ENCODE data around the gene PTPRF.
"Not testable (repeated sequence)": the region's sequence is repeated elsewhere in the genome, so short reads cannot be mapped to it uniquely, and the experiment has no call there.

The PTPRF gene

GRCh38 chr1:43493661-43494450, 36.8 kb upstream of the PTPRF start:
- TF ChIP-seq CTCF (IDR thresholded peaks at IDR 0.05; ENCODE audit: low read depth, low read length, poor library complexity, severe bottlenecking): no peak
- TF ChIP-seq EZH2phosphoT487 (IDR thresholded peaks at IDR 0.05; ENCODE audit: borderline replicate concordance, low read length): no peak
- Histone ChIP-seq H3K9me3 (ENCODE audit: control insufficient read depth, insufficient read depth, low read length) (no peaks in the 10 kb centered on the region), H4K20me1 (ENCODE audit: control insufficient read depth, insufficient read depth, low read depth, low read length) (no peaks in the 10 kb centered on the region), H3K27ac (ENCODE audit: low read depth, low read length) (no peak overlapping the region), H3K36me3 (ENCODE audit: control insufficient read depth, low read length) (no peaks in the 10 kb centered on the region), H3K4me1 (ENCODE audit: control insufficient read depth, low read length) (no peaks in the 10 kb centered on the region), H3K27me3 (ENCODE audit: control insufficient read depth, low read length) (no peaks in the 10 kb centered on the region), H3F3A (ENCODE audit: control insufficient read depth, insufficient read depth) (no peaks in the 10 kb centered on the region), H3K79me2 (ENCODE audit: control insufficient read depth, low read length) (no peaks in the 10 kb centered on the region), H3K9me2 (replicated peaks; ENCODE audit: control insufficient read depth, low read length) (no peaks in the 10 kb centered on the region), H3K4me3 (ENCODE audit: low read length) (no peak overlapping the region), H3K4me2 (ENCODE audit: low read length) (no peak overlapping the region)

- H3K9me2 ChIP-seq (replicated peaks; ENCODE audit: control insufficient read depth, low read length): no peaks in the 10 kb centered on the region
- no peak overlapping the region for H3K4me3 ChIP-seq (ENCODE audit: low read length)
- H3K27me3 ChIP-seq (ENCODE audit: control insufficient read depth, low read length): no peaks in the 10 kb centered on the region
- H3K4me1 ChIP-seq (ENCODE audit: control insufficient read depth, low read length): no peaks in the 10 kb centered on the region
- no peaks in the 10 kb centered on the region for H3K36me3 ChIP-seq (ENCODE audit: control insufficient read depth, low read length)
- H3K27ac ChIP-seq (ENCODE audit: low read depth, low read length): no peak overlapping the region
- TF ChIP-seq CTCF (IDR thresholded peaks at IDR 0.05; ENCODE audit: low read depth, low read length, poor library complexity, severe bottlenecking) (no peak), EZH2phosphoT487 (IDR thresholded peaks at IDR 0.05; ENCODE audit: borderline replicate concordance, low read length) (no peak)
- no peaks in the 10 kb centered on the region for H3K9me3 ChIP-seq (ENCODE audit: control insufficient read depth, insufficient read depth, low read length)
- H3K79me2 ChIP-seq (ENCODE audit: control insufficient read depth, low read length): no peaks in the 10 kb centered on the region
- no peaks in the 10 kb centered on the region for H3F3A ChIP-seq (ENCODE audit: control insufficient read depth, insufficient read depth)
- H4K20me1 ChIP-seq (ENCODE audit: control insufficient read depth, insufficient read depth, low read depth, low read length): no peaks in the 10 kb centered on the region
- no peak overlapping the region for H3K4me2 ChIP-seq (ENCODE audit: low read length)
These were observed 35.5 kb upstream of the PTPRF start for GRCh38 chr1:43495204-43495603.

- H3K4me2 ChIP-seq (ENCODE audit: low read length): no peak overlapping the region
- H3K27ac ChIP-seq (ENCODE audit: low read depth, low read length): no peak overlapping the region
- no peaks in the 10 kb centered on the region for H3K27me3 ChIP-seq (ENCODE audit: control insufficient read depth, low read length)
- no peaks in the 10 kb centered on the region for H4K20me1 ChIP-seq (ENCODE audit: control insufficient read depth, insufficient read depth, low read depth, low read length)
- H3K4me1 ChIP-seq (ENCODE audit: control insufficient read depth, low read length): no peaks in the 10 kb centered on the region
- no peaks in the 10 kb centered on the region for H3K9me2 ChIP-seq (replicated peaks; ENCODE audit: control insufficient read depth, low read length)
- no peaks in the 10 kb centered on the region for H3K9me3 ChIP-seq (ENCODE audit: control insufficient read depth, insufficient read depth, low read length)
- H3F3A ChIP-seq (ENCODE audit: control insufficient read depth, insufficient read depth): no peaks in the 10 kb centered on the region
- TF ChIP-seq EZH2phosphoT487 (IDR thresholded peaks at IDR 0.05; ENCODE audit: borderline replicate concordance, low read length) (no peak), CTCF (IDR thresholded peaks at IDR 0.05; ENCODE audit: low read depth, low read length, poor library complexity, severe bottlenecking) (no peak)
- H3K4me3 ChIP-seq (ENCODE audit: low read length): no peak overlapping the region
- H3K79me2 ChIP-seq (ENCODE audit: control insufficient read depth, low read length): no peaks in the 10 kb centered on the region
- H3K36me3 ChIP-seq (ENCODE audit: control insufficient read depth, low read length): no peaks in the 10 kb centered on the region
These were observed 30.8 kb upstream of the PTPRF start for GRCh38 chr1:43499898-43500297.

GRCh38 chr1:43501806-43502205, 28.9 kb upstream of the PTPRF start:
- not testable (repeated sequence) for H3K9me2 ChIP-seq (replicated peaks; ENCODE audit: control insufficient read depth, low read length); H3K9me3 ChIP-seq (ENCODE audit: control insufficient read depth, insufficient read depth, low read length); H4K20me1 ChIP-seq (ENCODE audit: control insufficient read depth, insufficient read depth, low read depth, low read length); H3K27ac ChIP-seq (ENCODE audit: low read depth, low read length); H3K4me2 ChIP-seq (ENCODE audit: low read length); H3K4me1 ChIP-seq (ENCODE audit: control insufficient read depth, low read length); H3K4me3 ChIP-seq (ENCODE audit: low read length); H3K36me3 ChIP-seq (ENCODE audit: control insufficient read depth, low read length); H3F3A ChIP-seq (ENCODE audit: control insufficient read depth, insufficient read depth); H3K79me2 ChIP-seq (ENCODE audit: control insufficient read depth, low read length); H3K27me3 ChIP-seq (ENCODE audit: control insufficient read depth, low read length)
